Activated naive CD4-positive, alpha-beta T cell treated with anti-CD3 and anti-CD28 coated beads, Interleukin-2, amount 50 U/mL, for 16 hours (primary cell): ENCODE results near the gene JADE2.
"Not testable (repeated sequence)": the region's sequence is repeated elsewhere in the genome, so short reads cannot be mapped to it uniquely, and the experiment has no call there.

Experiments
- DNase-seq: peaks from one replicate; pipeline ENCODE4 v3.0.0-alpha.2; 2020

The JADE2 gene

GRCh38 chr5:134533115-134533815 lies 7.8 kb downstream of the JADE2 start:
- no peak for DNase-seq

GRCh38 chr5:134534058-134534725 lies 8.7 kb downstream of the JADE2 start:
- no peak for DNase-seq

GRCh38 chr5:134534726-134535110 lies 9.2 kb downstream of the JADE2 start:
- no peak for DNase-seq

GRCh38 chr5:134536876-134537275 lies 11.4 kb downstream of the JADE2 start:
- no peak for DNase-seq

GRCh38 chr5:134537297-134537696 lies 11.8 kb downstream of the JADE2 start:
- no peak for DNase-seq

- DNase-seq, result no peak
These were observed 12.8 kb downstream of the JADE2 start for GRCh38 chr5:134538296-134538695.

GRCh38 chr5:134539732-134540131 lies 14.3 kb downstream of the JADE2 start:
- DNase-seq, result no peak

GRCh38 chr5:134540747-134541733 lies 15.6 kb downstream of the JADE2 start:
- DNase-seq, result no peak

GRCh38 chr5:134541736-134542376 lies 16.4 kb downstream of the JADE2 start:
- no peak for DNase-seq

- peak; percentile 37 for DNase-seq
These were observed 18.5 kb downstream of the JADE2 start for GRCh38 chr5:134543820-134544614.

- no peak for DNase-seq
These were observed 19.8 kb downstream of the JADE2 start for GRCh38 chr5:134545070-134545868.

- DNase-seq, result no peak
These were observed 21.6 kb downstream of the JADE2 start for GRCh38 chr5:134547066-134547465.

- DNase-seq, result no peak
These were observed 22.1 kb downstream of the JADE2 start for GRCh38 chr5:134547579-134547978.

GRCh38 chr5:134547999-134548658 lies 22.7 kb downstream of the JADE2 start:
- DNase-seq, result no peak

GRCh38 chr5:134549714-134550113 lies 24.2 kb downstream of the JADE2 start:
- DNase-seq, result no peak

GRCh38 chr5:134550271-134551214 lies 25.1 kb downstream of the JADE2 start:
- DNase-seq, result no peak

- DNase-seq, result no peak
These were observed 26.4 kb downstream of the JADE2 start for GRCh38 chr5:134551901-134552300.

GRCh38 chr5:134552301-134552700 lies 26.8 kb downstream of the JADE2 start:
- no peak for DNase-seq

GRCh38 chr5:134552716-134553115 lies 27.2 kb downstream of the JADE2 start:
- not testable (repeated sequence) for DNase-seq
